ENCODE data around the gene KLHL22. TPM values are rescaled to one million over a fixed set of nuclear protein-coding genes. Genes with fewer than 3 reads are reported as not detected.
"Not testable (repeated sequence)": the region's sequence is repeated elsewhere in the genome, so short reads cannot be mapped to it uniquely, and the experiment has no call there.

Gene KLHL22
- total RNA-seq, 4 donors from 2014 or later = 14.1 to 73.8 (median 42.7) TPM

GRCh38 chr22:20414059-20414440, 81.5 kb downstream of the KLHL22 start:
- H3K27ac ChIP-seq = no peak overlapping the region
- H3K36me3 ChIP-seq = no peaks in the 10 kb centered on the region
- no peak for DNase-seq
- H3K4me1 ChIP-seq = no peaks in the 10 kb centered on the region
- no peak overlapping the region for H3K4me3 ChIP-seq
- intact Hi-C loops (cut with DNase I; ENCODE audit: low total_unique reads) = no loop called here
- no peaks in the 10 kb centered on the region for H3K9me3 ChIP-seq
- no peaks in the 10 kb centered on the region for H3K27me3 ChIP-seq
- TF ChIP-seq POLR2A (IDR thresholded peaks at IDR 0.05) = no peak
- TF ChIP-seq, protein P1, sequence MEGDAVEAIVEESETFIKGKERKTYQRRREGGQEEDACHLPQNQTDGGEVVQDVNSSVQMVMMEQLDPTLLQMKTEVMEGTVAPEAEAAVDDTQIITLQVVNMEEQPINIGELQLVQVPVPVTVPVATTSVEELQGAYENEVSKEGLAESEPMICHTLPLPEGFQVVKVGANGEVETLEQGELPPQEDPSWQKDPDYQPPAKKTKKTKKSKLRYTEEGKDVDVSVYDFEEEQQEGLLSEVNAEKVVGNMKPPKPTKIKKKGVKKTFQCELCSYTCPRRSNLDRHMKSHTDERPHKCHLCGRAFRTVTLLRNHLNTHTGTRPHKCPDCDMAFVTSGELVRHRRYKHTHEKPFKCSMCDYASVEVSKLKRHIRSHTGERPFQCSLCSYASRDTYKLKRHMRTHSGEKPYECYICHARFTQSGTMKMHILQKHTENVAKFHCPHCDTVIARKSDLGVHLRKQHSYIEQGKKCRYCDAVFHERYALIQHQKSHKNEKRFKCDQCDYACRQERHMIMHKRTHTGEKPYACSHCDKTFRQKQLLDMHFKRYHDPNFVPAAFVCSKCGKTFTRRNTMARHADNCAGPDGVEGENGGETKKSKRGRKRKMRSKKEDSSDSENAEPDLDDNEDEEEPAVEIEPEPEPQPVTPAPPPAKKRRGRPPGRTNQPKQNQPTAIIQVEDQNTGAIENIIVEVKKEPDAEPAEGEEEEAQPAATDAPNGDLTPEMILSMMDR (IDR thresholded peaks at IDR 0.05) = no peak

- Histone ChIP-seq H3K4me3 (no peak overlapping the region), H3K27me3 (no peaks in the 10 kb centered on the region), H3K4me1 (no peaks in the 10 kb centered on the region), H3K36me3 (no peaks in the 10 kb centered on the region), H3K27ac (no peak overlapping the region), H3K9me3 (no peaks in the 10 kb centered on the region)
- intact Hi-C loops (cut with DNase I; ENCODE audit: low total_unique reads) = no loop called here
- no peak for DNase-seq
- TF ChIP-seq, protein P1 (IDR thresholded peaks at IDR 0.05) = no peak
- no peak for TF ChIP-seq POLR2A (IDR thresholded peaks at IDR 0.05)
Observed at GRCh38 chr22:20413217-20414058, 82.2 kb downstream of the KLHL22 start.

DNA sequence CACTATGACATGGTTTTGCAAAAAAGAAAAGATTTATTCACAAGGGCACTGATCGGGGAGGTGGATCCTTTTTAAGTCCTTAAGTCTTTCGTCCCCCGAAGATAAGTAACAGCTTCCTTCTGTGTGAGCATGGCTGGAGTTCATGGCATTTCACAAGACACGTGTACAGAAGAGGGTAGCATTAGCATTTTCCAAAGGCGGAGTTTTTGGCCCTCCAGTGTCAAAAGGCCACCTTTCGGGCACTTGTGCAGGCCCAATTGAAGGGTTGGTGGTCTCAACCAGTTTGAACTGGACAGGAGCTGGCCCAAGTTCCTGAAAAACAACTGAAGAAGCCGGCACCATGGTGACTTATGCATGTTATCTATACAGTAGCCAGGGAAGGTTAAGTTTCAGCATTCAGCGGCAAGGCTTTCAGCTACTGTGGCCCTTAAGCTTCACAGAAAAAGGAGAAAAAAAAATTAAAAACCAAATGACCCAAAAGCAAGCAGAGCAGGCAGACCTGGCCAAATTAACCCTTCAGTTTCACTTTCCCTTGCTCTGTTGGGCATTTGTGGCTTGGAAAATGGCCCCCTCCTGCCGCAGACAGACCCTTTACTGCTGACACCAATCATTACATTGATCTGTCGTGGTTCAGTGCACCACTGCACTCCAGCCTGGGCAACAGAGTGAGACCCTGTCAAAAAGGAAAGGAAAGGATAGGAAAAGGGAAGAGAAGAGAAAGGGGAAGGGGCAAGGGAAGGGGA, 83.0 kb downstream of the KLHL22 start:
- H3K4me1 ChIP-seq = no peaks in the 10 kb centered on the region
- DNase-seq = peak in 1 of 2 donors; percentile 3
- H3K36me3 ChIP-seq = no peaks in the 10 kb centered on the region
- no peak overlapping the region for H3K4me3 ChIP-seq
- no peaks in the 10 kb centered on the region for H3K9me3 ChIP-seq
- no peak for TF ChIP-seq POLR2A (IDR thresholded peaks at IDR 0.05)
- TF ChIP-seq, protein P1 (IDR thresholded peaks at IDR 0.05) = no peak
- no peaks in the 10 kb centered on the region for H3K27me3 ChIP-seq
- intact Hi-C loops (cut with DNase I; ENCODE audit: low total_unique reads) = no loop called here
- H3K27ac ChIP-seq = no peak overlapping the region

GRCh38 chr22:20409385-20409784, 86.2 kb downstream of the KLHL22 start:
- H3K4me1 ChIP-seq; H3K36me3 ChIP-seq; H3K4me3 ChIP-seq; H3K27me3 ChIP-seq; H3K27ac ChIP-seq; intact Hi-C loops (cut with DNase I; ENCODE audit: low total_unique reads); DNase-seq; H3K9me3 ChIP-seq: not testable (repeated sequence)

DNA sequence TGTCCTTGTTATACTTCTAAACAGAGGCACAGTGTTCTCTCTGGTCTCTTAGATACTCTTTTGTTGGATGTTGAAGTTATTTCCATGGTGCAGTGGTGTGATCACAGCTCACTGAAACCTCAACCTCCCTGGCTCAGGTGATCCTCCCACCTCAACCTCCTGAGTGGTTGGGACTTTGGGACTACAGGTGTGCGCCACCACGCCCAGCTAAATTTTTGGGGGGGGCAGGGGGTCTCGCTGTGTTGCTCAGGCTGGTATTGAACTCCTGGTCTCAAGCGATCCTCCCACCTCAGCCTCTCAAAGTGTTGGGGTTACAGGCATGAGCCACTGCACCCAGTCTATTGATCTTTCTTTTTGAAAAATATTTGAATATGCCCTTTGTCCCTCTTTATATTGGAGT, 86.7 kb downstream of the KLHL22 start:
- no peaks in the 10 kb centered on the region for H3K27me3 ChIP-seq
- H3K36me3 ChIP-seq = no peaks in the 10 kb centered on the region
- TF ChIP-seq, protein P1 (IDR thresholded peaks at IDR 0.05) = no peak
- no peak for TF ChIP-seq POLR2A (IDR thresholded peaks at IDR 0.05)
- no peaks in the 10 kb centered on the region for H3K9me3 ChIP-seq
- no peaks in the 10 kb centered on the region for H3K4me1 ChIP-seq
- no peak overlapping the region for H3K27ac ChIP-seq
- no peak overlapping the region for H3K4me3 ChIP-seq
- intact Hi-C loops (cut with DNase I; ENCODE audit: low total_unique reads) = no loop called here
- DNase-seq = peak in 1 of 2 donors; percentile 9

All from uterus (tissue), 4 donors.